Nasal cavity respiratory epithelium epithelial cell of viscerocranial mucosa (primary cell): ENCODE results near the gene AP3M1. TPM values are rescaled to one million over a fixed set of nuclear protein-coding genes. Genes with fewer than 3 reads are reported as not detected.

Source experiments
- total RNA-seq: library from RNA; depleted of rRNA; stranded (reverse); fragments of >200 nt; gene quantifications from 2 replicates; pipeline ENCODE4 v1.2.3, GENCODE V29; 2014

The AP3M1 gene
- total RNA-seq: 25.6 and 44.1 TPM in 2 replicates

GRCh38 chr10:74150204-74150989 lies at the start of gene AP3M1:
AP3M1 (minus strand) TSS chr10:74150828; CDS start chr10:74138379, 12,449 bp downstream.

DNA sequence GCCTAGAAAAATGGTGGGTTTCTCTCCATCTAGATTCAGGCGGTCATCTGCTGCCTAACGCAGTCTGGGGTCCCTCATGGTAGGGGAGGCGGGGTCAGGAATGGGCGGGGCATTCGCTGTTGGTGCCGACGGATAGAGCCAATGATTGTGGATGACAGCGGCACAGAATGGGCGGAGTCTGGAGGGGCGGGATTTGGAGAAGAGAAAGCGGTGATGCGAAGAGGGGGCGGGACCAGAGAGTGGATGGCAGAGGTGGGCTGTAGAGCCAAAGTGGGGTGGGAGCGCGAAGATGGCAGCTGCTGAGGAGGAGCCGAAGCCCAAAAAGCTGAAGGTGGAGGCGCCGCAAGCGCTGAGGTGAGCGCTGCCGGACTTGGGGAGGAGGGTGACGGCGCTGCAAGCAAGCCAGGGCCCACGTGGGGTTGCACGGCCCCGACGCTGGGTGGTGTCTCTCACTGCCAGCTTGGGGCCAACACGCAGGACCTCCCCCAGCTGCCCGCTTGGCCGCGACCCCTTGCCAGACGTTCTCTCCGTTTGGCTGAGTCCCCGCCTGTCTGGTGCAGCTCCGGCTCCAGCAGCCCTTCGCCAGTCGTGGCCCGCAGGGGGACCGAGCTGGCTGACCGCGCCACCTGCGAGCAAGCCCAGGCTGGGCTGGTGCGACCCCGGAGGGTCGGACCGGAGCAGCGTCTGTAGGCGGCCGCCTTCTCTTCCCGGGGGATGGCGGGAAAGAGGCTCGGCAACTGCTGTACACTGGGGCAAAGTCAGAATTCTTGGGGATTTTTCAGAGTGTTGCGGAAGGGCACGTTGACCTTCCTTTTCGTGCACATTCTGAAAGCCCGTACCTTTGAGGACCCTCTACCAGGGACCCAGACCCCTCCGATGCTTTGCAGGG lies 606 bp upstream of the AP3M1 start, which contains the start of gene ADK:
Gene ADK (plus strand): TSS at position 232 of the 889 bp plus-strand sequence. CDS start 58 bp downstream, at position 290.

Other genes with a start within 250 kb of the AP3M1 start
- 90.2 and 759 TPM in 2 replicates for gene PLAU, start 239.7 kb downstream of the AP3M1 start, total RNA-seq
- gene VCL, start 152.7 kb downstream of the AP3M1 start, total RNA-seq: 76.6 and 157 TPM in 2 replicates
- 54.7 and 59.6 TPM in 2 replicates for gene ADK, start 393 bp upstream of the AP3M1 start, total RNA-seq